Duodenal mucosa (tissue), 2 donors: ENCODE results near the gene PCGF3.
"Not testable (repeated sequence)": the region's sequence is repeated elsewhere in the genome, so short reads cannot be mapped to it uniquely, and the experiment has no call there.

Experiments
- H3K27ac ChIP-seq: one replicate; pipeline ENCODE4 v1.7.0; 2013; ENCODE audit warnings: low read depth, low read length
- H3K27me3 ChIP-seq, 2 donors: one replicate each; pipeline ENCODE4 v1.7.0; 2013; ENCODE audit warnings: low read length in 2 of 2, control low read depth in 1 of 2; ENCODE audit not compliant: insufficient read depth in 2 of 2, control insufficient read depth in 1 of 2
- H3K36me3 ChIP-seq, 2 donors: one replicate each; pipeline ENCODE4 v1.7.0; 2013; ENCODE audit warnings: low read length in 2 of 2, control low read depth in 1 of 2; ENCODE audit not compliant: insufficient read depth in 2 of 2, control insufficient read depth in 1 of 2
- H3K4me1 ChIP-seq, 2 donors: one replicate each; pipeline ENCODE4 v1.7.0; 2013; ENCODE audit warnings: low read length in 2 of 2, control low read depth in 1 of 2; ENCODE audit not compliant: insufficient read depth in 2 of 2, control insufficient read depth in 1 of 2
- H3K4me3 ChIP-seq, 2 donors: one replicate each; pipeline ENCODE4 v1.7.0; 2013; ENCODE audit warnings: low read length in 2 of 2, low read depth in 1 of 2
- H3K9ac ChIP-seq, 2 donors: one replicate each; pipeline ENCODE4 v1.7.0; 2013; ENCODE audit warnings: low read length in 2 of 2, low read depth in 1 of 2
- H3K9me3 ChIP-seq, 2 donors: one replicate each; pipeline ENCODE4 v1.7.0; 2013; ENCODE audit warnings: low read length in 2 of 2, control low read depth in 1 of 2; ENCODE audit not compliant: control insufficient read depth in 1 of 2

The PCGF3 gene

DNA sequence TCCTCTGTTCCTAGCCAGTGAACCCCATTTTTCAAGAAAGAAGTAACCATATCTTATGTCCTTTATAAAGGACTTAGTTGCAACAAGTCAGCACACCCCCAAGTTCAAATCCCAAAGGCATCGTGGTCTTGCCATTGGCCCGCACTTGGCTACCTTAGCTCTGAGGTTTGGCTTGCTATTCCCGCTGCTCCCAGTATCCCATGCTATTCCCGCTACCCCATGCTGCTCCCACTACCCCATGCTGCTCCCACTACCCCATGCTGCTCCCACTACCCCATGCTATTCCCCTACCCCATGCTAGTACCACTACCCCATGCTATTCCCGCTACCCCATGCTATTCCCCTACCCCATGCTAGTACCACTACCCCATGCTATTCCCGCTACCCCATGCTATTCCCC lies 37.4 kb upstream of the PCGF3 start:
- H3K9me3 ChIP-seq, H3K27me3 ChIP-seq, H3K4me1 ChIP-seq, H3K9ac ChIP-seq, H3K4me3 ChIP-seq, H3K27ac ChIP-seq: not testable (repeated sequence)
- peaks cover 10 to 29% of the 10 kb centered on the region in 2 donors for H3K36me3 ChIP-seq

DNA sequence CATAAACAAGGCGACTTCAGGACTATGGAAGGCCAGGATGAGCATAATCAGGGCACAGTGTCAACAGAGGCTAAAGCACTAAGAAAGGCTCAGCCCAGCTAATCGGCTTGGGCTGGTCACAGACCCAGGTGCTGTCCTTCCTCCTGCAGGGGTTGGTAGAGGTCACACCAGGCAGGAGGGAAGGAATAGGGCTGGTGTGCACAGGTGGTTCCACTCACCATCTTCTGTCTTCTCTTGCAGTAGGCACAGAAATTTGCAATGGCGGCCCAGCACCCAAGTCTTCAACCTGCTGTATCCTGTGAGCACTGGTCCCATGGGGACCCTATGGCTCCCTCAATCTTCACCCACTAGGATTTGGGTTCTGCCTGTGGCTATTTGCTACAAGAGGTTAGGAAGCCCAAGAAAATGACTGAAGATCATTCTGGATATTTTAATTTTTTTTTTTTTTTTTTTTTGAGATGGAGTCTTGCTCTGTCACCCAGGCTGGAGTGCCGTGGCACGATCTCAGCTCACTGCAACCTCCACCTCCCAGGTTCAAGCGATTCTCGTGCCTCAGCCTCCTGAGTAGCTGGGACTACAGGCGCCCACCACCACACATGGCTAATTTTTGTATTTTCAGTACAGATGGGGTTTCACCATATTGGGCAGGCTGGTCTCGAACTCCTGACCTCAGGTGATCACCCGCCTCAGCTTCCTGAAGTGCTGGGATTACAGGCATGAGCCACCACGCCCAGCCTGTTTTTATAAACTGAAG lies 35.6 kb upstream of the PCGF3 start:
- not testable (repeated sequence) for H3K27ac ChIP-seq, H3K4me3 ChIP-seq, H3K27me3 ChIP-seq, H3K9ac ChIP-seq, H3K9me3 ChIP-seq
- H3K36me3 ChIP-seq = peaks cover 10 to 29% of the 10 kb centered on the region in 2 donors
- H3K4me1 ChIP-seq = peaks cover 9 to 12% of the 10 kb centered on the region in 2 donors

DNA sequence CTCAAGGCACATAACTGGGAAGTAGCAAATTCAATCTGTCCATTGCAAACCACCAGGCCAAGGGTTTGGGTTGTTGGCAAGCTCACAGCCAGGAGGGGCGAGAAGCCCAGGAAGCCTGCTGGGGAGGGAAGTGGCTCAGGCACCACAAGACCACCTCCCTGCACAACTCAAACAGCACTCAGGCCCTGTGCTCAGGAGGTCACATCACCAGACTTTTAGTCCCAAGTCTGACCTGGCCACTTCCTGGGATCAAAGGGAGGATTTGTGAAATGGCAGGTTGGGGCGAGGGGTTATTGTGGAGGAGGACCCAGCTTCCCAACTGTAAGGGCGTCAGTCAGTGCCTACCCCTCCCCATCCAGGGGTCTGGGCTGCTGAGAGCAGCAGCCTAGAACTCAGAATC lies 33.9 kb upstream of the PCGF3 start:
- H3K36me3 ChIP-seq = peaks cover 10 to 29% of the 10 kb centered on the region in 2 donors
- no peak overlapping the region for H3K4me3 ChIP-seq
- H3K27ac ChIP-seq = no peak overlapping the region
- H3K4me1 ChIP-seq = peaks cover 21 to 28% of the 10 kb centered on the region in 2 donors
- no peaks in the 10 kb centered on the region for H3K9me3 ChIP-seq
- no peak overlapping the region for H3K9ac ChIP-seq
- H3K27me3 ChIP-seq = no peaks in the 10 kb centered on the region

DNA sequence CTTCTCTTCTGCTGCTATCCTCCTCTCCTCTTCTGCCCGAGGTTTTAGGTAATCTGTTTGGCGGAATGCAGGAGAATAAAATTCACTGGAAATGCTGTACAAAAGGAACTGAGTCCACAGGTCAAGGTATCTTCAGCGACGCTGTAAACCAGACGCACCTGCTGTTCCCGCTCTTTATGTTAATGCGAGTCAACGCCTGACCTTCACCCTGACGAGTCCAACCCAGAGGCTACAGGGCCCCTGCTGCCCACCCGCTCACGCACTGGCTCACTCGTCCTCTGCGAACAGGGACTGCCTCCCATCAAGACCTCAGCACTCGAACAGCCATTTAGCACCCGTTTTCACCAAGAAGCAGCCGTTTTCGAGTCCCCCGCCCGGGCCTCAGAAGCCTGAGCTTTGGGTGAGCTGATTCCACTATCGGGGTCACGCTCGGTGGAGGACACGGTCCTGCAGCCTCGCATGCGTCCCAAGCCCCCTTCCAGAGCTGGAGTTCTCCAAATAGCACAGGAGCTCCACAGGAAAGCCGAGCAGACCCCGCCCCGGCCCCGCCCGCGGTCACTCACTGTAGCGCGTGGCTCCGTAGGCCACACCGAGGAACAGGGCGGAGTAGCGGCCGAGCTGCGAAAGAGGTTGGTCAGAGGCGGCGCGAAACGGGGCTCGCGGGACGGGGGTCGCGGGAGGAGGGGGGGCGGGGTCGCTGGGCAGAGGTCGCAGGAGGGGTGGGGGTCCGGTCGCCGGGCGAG lies 32.1 kb upstream of the PCGF3 start:
- Histone ChIP-seq H3K9ac (peak overlapping the region; percentile 80 to 83), H3K4me1 (peaks cover 38 to 43% of the 10 kb centered on the region in 2 donors), H3K27ac (peak overlapping the region; percentile 53), H3K27me3 (no peaks in the 10 kb centered on the region), H3K9me3 (no peaks in the 10 kb centered on the region), H3K4me3 (peak overlapping the region; percentile 81 to 87), H3K36me3 (peaks cover 10 to 29% of the 10 kb centered on the region in 2 donors)

DNA sequence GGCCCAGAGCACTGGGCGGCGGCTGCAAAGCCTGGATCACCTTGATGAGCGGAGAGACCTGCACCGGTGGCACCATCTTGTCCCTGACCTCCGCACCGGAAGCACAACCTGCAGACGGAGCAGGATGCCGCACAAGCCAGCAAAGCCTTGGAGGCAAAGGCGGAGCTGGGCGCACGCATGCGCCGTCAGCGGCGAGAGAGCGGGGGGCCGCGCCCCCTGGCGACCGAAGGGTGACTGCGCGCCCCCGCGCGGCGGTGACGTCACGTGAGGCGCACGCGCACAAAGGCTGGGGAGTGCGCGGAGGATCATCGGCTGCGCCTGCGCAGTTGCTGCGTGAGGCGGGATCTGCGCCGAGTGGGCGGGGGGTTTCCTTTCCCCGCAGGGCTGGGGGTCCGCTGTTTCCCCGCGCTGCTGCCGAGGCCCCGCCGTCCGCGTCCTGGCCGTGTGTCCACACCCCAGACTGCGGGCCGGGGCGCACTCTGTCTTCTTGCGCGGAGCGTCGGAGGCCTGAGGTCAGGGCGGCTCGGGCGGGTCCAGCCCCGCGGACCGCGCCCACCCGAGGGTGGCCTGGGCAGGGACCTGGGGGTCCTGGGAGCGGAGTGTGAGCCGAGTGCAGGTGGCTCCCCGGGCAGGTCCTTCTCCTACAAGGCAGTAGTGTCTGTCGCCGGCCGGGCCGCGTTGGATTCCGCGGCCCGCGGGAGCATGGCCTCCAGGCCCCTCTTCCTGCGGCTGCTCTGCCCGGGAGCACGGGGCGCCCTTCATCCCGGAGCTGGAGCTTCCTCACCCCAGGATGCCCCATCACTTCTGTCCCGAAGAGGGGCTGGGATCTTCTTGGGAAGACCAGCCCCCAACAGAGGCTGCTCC lies 31.2 kb upstream of the PCGF3 start, which contains the start of the genes ATP5ME and MYL5:
ATP5ME (minus strand) TSS at position 105 of the 864 bp plus-strand sequence; CDS start at position 76, 29 bp downstream.
MYL5 (plus strand) TSS at position 371 of the 864 bp plus-strand sequence. CDS start 3,485 bp downstream, outside the sequence.
- Histone ChIP-seq H3K36me3 (peaks cover 10 to 29% of the 10 kb centered on the region in 2 donors), H3K9ac (peak within 1 kb of the TSS; percentile 80 to 94), H3K27me3 (no peaks in the 10 kb centered on the region), H3K27ac (peak within 1 kb of the TSS; percentile 74), H3K4me1 (peaks cover 43 to 47% of the 10 kb centered on the region in 2 donors), H3K9me3 (no peaks in the 10 kb centered on the region), H3K4me3 (peak within 1 kb of the TSS; percentile 81 to 87)

DNA sequence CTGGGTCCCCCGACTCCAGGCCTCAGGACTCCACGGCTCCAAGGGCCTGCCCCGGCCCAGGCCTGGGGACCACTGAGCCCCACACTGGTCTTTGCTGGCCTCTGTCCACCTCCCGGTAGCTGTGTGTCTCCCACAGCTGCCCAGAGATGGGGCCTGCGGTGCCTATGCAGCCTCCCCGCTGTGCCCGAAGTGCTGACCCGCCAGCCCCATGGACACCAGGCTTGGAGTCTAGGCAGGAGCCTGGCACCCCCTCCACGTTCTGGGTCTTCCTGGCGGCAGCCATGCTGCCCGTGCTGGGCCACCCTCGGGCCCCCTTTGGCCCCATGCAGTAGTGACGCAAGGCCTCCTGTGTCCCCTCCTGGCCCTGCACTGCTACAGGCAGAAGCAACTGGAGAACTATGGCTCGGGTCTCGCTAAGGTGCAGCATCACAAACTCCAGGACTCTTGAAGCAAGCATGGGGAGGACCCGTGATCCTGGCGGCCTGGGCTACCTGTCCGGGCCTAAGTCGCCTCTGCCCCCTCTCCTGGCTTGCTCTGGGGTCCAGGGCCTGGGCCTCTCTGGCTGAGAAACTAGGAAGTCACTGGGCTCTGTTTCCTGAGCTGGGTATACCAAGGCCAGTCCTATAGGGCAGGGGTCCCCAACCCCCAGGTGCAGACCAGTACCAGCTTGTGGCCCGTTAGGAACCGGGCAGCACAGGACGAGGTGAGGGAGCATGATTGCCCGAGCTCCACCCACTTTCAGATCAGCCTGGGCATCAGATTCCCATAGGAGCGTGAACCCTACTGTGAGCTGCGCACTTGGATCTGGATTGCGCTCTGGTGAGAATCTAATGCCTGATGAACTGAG lies 30.4 kb upstream of the PCGF3 start:
- peak overlapping the region; percentile 81 to 82 for H3K4me3 ChIP-seq
- H3K27me3 ChIP-seq = no peaks in the 10 kb centered on the region
- H3K4me1 ChIP-seq = peaks cover 43 to 49% of the 10 kb centered on the region in 2 donors
- peak overlapping the region; percentile 55 to 94 for H3K9ac ChIP-seq
- H3K27ac ChIP-seq = peak overlapping the region; percentile 74
- H3K9me3 ChIP-seq = no peaks in the 10 kb centered on the region
- peaks cover 10 to 29% of the 10 kb centered on the region in 2 donors for H3K36me3 ChIP-seq

DNA sequence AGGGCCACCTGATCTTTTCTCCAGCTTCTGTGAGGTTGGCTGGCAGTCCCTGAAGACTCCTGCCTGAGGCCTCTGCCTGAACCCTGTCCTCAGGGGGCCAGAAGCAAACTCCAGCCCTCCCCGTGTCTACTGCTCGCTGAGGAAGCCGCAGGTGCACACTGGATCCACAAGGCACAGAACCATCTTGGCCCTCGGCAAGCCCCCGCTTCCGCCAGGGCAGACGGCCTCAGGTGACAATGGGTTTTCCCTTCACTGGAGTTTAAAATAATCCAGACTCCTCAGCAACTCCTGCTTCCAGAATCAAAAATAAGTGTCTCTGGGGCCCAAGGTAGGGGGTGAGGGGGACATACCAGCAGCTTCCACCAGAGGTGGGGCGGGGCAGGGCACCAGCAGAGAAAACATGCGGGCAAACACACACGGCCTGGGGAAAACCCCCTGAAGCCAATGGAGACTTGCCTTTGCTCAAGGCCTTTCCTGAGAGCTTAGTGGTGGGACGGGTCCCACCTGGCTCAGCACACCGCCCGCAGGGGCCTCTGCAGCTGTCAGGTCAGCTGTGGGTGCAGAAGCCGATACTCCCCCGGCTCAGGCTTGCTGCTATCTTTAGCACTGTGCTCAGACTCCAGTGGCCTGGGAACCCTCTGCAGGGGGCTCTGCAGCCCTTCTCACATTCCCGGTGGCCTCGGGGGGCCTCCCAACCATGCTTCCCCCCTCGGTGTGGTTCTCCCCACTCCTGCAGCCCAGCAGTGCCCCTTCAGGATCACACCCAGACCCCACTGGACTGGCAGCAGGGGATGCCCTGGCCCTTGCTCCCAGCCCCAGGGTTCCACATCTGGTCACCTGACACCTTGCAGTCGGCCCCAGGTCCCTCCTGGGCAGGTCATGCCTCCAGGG lies 29.4 kb upstream of the PCGF3 start:
- H3K9me3 ChIP-seq = no peaks in the 10 kb centered on the region
- H3K9ac ChIP-seq = peak overlapping the region in 1 of 2 donors; percentile 94
- H3K27ac ChIP-seq = no peak overlapping the region

DNA sequence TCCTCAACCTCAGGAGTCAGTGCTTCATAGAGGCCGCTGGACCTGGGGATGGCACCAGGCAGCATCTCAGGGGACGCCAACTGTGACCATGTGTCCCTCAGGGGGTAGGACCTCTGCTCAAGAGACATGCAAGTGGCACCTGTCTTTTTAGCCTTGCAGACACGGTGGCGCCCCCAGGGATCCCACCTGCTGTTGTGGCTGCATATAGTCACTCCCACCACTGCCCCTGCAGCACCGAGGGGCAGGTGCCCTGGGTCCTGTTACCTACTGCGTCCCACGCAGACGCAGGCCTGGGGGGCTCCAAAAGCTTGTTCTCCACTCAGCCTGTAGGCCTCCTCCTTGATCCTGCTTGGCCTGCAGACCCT lies 28.8 kb upstream of the PCGF3 start:
- Histone ChIP-seq H3K4me3 (no peak overlapping the region), H3K9me3 (no peaks in the 10 kb centered on the region), H3K4me1 (peaks cover 48 to 57% of the 10 kb centered on the region in 2 donors), H3K36me3 (peaks cover 5 to 14% of the 10 kb centered on the region in 2 donors), H3K27me3 (no peaks in the 10 kb centered on the region), H3K27ac (no peak overlapping the region), H3K9ac (no peak overlapping the region)

More for the DNA sequence above, 29.4 kb upstream of the PCGF3 start:
- Histone ChIP-seq H3K4me1 (peaks cover 48 to 56% of the 10 kb centered on the region in 2 donors), H3K36me3 (peaks cover 10 to 20% of the 10 kb centered on the region in 2 donors), H3K27me3 (no peaks in the 10 kb centered on the region), H3K4me3 (no peak overlapping the region)
